NCI-H1436 treated with DMSO at 0.1 percent for 48 hours (cell line): Measurements from ENCODE around the gene CLIC3.
"Not testable (repeated sequence)": the region's sequence is repeated elsewhere in the genome, so short reads cannot be mapped to it uniquely, and the experiment has no call there.

Experiments
- DNase-seq: peaks from one replicate; lab custom pipeline; 2025; lab: John Stamatoyannopoulos, UW

CLIC3 gene, protein sequence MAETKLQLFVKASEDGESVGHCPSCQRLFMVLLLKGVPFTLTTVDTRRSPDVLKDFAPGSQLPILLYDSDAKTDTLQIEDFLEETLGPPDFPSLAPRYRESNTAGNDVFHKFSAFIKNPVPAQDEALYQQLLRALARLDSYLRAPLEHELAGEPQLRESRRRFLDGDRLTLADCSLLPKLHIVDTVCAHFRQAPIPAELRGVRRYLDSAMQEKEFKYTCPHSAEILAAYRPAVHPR

DNA sequence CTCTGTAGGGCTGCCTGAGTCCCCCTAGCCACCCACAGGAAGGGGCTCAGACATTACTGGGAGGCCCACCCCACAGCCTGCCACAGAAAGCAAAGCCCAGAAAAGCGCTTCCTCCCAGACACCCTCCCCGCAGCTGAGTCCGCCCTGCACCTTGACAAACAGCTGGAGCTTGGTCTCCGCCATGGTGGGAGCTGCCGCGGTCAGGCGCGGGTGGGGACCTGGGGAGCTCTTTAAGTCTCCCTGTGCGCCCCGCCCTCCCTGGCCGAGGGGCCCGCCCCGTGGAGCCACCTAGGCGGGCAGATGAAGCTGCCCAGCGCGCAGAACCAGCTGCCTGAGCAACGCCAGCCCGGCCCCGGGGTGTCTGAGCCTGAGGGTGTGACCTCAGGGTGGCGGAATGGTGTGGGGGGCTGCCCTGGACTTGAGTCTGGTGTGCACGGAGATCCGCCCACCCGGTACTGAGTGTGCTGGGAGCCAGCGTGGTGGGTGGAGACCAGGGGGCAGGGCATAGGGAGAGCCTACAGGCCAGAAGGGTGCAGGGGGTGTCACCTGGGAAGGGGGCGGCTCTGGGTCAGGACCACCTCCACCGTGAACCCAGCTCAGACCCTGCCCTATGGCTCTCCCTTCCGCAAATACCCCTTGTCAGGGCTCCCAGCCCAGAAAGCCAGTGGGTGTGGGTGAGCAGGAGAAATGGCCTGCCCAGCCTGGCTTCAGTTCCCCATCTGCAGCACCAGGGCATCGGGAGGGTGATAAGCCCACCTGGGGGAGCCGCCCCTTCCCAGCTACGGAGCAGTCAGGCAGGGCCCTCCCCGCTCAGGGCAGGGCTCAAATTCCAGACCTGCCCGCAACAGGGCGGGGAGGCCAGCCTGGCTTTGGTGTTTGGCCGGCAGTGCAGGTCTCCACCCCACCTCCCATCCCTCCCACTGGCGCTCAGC lies at the start of gene CLIC3:
CLIC3 (minus strand) TSS at position 208 of the 932 bp plus-strand sequence; CDS start at position 183, 25 bp downstream.
- no peak for DNase-seq

GRCh38 chr9:137045294-137046087 lies 49.1 kb upstream of the CLIC3 start:
- no peak for DNase-seq

DNA sequence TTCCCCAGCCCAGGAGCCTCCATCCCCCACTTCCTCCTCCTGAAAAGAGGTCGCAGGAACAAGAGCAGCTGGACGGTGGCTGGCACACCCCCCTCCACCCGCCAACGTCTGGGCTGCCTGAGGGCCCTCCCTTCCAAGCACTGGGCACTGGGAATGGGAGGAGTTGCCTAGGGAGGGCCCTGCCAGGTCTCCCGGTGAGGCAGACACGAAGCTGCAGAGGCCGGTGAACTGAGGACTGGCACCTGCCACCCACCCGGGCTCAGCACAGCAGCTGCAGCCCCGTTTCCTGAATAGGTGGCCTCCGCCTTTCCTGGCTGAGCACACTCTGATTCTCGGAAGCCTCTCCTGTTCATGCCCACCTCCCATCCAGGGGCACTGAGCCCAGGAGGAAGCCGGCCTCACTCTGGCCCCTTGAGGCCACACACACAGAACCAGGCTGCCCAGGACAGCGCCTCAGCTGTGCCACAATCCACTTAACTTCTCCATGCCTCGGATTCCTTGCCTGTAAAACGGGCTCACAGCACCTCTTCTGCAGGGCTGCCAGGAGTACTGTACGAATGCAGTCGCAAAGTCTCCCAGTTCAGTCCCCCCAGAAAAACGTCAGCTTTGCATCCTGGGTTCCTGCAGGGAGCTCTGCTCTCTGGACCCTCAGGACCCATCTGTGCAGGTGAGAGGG lies 48.3 kb upstream of the CLIC3 start:
- no peak for DNase-seq

- DNase-seq: no peak
Measured at GRCh38 chr9:137044037-137044436, 47.7 kb upstream of the CLIC3 start.

DNA sequence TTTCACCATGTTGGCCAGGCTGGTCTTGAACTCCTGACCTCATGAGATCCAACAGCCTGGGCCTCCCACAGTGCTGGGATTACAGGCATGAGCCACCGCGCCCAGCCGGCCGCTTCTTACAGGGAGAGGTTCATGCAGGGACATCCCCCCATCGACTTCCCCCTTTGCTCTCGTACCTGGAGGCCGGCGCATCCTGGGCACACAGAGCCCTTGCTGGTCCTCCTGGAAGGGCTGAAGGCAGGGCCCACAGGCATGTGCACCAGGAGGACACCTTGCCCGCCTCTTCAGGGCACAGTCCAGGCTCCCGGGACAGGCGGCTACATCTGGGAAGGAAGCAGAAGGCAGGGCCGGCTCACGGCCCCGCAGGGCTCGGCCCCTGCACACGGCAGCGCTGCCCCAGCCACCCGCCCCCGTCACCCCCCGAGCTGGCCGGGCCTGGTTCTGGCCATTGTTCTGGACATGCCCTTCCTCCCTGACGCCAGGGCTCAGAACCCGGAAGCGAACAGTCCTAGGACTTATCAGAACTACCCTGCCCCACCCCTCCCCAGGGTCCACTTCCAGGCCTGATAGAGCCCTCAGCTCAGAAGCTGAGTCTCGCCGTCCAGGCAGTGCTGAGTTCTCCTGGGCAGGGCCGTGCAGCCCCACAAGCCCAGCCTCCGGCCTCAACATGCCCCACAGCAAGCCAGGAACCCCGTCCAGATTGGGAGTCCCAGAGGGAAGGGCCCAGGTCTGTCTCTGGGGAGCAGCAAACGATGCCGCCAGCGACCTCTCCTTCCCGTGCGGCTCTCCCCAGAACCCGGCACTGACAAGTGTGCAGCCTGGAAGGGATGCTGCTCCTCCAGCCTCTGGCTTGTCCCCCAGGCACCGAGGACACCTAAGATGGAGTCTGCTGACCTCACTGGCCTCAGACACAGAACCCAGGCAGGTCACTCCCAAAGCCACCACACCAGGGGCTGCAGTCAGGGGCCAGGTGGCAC lies 46.7 kb upstream of the CLIC3 start:
- DNase-seq: no peak

DNA sequence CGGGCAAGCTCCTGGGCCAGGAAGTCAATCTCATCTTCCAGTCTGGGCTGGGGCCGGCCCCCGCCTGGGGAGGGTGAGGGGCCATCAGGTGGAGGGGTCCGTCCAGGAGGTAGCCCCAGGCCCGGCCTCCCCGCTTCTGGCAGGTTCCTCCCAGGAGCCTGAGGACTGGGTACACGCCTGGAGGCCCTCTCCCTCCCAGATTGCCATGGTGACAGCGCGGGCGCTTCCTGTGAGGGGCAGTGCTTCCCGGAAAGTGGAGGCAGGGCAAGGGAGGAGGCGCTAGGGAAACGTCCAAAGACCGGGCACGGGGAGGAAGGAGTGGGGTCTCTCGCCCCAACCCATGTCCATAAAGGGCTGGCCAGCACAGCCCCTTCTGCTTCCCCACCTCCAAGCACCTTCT lies 44.8 kb upstream of the CLIC3 start:
- DNase-seq: no peak

DNA sequence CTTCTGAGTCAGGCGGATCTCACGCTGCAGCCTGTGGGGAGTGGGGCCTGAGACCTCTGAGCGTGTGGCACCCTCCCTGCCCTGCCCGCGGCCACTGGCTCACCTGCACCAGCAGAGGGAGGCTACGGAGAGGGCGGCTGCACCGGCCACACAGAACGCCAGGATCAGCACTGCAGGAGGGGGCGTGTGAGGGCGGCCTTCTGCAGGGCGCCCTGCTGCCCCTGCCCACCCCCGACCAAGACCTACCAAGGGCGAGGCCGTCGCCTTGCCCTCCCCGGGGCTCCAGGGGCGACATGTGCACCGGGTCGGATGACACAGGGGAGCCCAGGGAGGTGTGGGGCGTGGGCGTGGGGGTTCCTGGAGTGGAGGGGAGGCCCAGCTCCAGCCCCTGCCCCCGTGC lies 44.2 kb upstream of the CLIC3 start:
- no peak for DNase-seq

DNA sequence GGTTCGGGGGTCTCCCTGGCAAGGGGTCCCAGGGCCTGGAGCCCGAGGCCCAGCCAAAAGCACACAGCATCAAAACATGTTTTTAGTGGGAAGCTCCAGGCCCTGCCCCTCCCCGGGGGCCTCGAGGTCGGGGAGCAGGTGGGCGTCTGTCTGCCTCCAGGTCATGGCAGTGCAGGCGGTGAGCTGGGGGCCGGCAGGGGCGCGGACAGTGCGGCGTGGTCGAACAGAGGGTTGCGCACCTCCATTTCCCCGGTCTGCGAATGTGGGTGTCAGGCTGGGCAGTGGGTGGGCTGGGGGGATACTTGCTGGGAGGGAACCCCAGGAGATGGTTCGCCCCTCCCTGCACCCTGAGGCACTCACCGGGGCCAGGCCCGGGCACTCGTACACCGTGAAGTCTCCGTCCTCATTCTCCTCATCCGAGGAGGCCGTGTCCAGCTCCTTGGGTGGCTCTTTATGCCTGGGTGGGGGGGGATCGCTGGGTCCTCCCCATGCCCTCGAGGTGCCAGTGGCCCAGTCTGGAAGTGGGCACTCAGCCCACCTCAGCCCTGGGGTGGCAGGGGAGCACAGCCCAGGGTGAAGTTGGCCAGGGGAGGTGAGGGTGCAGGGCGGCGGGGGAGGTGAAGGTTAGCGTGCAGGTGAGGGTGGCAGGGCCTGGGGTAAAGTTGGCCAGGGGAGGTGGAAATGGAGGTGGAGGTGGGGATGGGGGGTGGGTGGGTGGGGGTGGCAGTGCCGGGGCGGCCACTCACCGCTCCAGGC lies 43.4 kb upstream of the CLIC3 start:
- DNase-seq: no peak

GRCh38 chr9:137038916-137039315 lies 42.5 kb upstream of the CLIC3 start:
- DNase-seq: no peak

DNA sequence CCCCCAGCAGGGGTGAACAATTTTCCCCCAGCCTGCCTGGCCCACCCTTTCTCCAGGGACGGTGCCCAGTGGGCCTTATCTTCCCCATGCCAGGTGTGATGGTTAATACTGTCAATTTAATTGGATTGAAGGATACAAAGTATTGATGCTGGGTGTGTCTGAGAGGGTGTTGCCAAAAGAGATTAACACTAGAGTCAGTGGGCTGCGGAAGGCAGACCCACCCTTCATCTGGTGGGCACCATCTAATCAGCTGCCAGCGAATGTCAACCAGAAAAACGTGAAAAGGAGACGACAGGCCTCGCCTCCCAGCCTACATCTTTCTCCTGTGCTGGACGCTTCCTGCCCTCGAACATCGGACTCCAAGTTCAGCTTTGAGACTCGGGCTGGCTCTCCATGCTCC lies 41.1 kb upstream of the CLIC3 start:
- no peak for DNase-seq

- no peak for DNase-seq
Measured at GRCh38 chr9:137037035-137037434, 40.7 kb upstream of the CLIC3 start.

- no peak for DNase-seq
Measured at GRCh38 chr9:137035937-137036336, 39.6 kb upstream of the CLIC3 start.

GRCh38 chr9:137035507-137035834 lies 39.1 kb upstream of the CLIC3 start:
- DNase-seq: no peak

DNA sequence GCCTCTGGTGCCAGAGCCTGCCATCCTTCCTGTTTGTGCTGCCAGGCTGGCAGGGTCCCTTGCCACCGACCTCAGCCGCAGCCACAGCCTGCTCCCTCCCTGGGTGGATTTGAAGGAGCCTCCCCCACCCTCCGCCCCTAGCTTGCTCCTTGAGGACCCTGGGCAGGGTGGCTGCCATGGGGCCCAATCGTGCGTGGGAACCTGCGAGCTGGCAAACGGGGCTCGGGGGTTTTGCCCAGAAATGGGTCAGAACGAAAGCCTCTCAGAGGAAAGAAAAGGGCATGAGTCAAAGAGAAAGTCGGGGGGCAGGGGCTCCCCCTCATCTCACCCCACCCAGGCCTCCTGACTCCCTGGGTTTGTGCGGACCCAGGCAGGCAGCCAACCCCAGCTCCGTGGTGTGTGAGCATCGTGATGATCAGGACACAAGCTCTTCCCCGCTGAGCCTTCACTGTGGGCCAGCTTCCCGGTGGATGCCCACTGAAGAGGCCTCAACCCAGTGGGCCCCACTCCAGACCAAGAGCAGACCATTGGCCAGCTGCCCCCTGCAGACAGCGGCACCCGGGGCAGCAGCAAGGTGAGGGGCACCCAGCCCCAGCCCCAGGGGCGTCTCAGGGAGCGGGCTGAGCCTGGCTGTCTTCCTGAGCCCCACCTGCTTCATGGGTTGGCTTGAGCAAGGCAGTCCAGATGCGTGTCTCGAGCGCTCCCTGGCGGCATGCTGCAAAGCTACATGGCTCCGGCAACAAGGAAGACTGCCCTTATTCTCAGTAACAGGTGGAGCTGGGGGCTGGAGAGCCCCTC lies 38.5 kb upstream of the CLIC3 start:
- no peak for DNase-seq

- DNase-seq: no peak
Measured at GRCh38 chr9:137034039-137034708, 37.8 kb upstream of the CLIC3 start.

DNA sequence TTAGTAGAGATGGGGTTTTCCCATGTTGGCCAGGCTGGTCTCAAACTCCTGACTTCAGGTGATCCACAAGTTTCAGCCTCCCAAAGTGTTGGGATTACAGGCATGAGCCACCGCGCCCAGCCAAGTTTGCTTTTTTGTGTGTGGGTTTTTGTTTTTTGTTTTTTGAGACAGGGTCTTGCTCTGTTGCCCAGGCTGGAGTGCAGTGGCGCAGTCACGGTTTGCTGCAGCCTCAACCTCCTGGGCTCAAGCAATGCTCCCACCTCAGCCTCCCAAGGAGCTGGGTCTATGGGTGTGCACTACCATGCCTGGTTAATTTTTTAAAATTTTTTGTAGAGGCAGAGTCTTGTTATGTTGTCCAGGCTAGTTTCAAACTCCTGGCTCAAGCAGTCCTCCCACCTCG lies 37.1 kb upstream of the CLIC3 start:
- DNase-seq: not testable (repeated sequence)

DNA sequence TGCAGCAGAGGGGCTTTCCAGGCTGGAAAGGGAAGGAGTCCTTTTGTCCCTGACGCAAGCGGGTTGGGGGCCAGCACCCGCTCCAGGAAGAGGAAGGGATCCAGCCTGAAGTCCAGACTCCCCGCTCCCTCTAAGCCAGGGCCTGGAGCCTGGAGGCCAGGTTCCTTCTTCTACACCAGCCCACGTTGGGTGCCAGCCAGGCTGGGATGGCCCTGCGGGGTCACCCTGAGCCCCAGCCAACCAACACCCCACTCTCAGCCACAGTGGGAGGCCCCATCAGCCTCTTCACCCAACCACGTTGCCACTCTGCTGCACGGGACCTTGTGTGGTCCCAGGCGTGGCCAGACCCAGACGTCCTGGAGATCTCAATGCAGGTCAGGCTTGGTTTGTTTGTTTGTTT lies 36.5 kb upstream of the CLIC3 start:
- no peak for DNase-seq

DNA sequence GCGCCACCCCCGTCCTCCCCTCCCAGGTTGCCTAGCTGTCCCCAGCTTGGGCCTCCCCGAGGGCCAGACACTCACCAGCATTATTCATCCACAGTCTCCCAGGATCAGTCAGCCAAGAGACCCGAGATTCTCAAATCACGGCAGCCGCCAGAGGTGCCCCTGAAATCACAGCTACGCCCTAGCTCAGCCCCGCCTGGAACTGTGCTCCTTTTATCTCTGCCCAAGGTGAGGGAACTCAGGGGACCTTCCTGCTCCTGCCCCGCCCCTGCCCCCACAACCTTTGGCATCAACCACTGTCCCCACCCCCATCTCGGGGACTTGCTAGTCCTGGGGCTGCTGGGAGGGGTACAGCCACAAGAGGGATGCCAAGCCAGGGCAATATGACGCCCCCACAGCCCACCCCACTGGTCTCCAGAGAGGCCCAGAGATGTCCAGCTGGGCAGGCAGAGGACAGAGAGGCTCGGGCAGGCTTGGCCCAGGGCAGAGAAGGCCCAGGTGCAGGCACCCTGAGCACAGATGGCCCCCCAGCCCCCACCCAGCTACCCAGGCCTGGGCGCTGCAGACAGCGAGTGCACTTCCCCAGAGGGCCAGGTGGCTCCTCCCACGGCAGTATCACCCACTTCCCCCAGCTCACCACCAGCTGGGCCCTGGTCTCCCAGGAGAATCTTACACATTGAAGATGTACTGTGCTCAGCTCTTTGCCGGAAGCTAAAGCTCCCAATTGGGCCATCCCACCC lies 35.7 kb upstream of the CLIC3 start, which contains the start of gene FUT7:
FUT7 (minus strand) TSS at position 185 of the 737 bp plus-strand sequence; CDS start at position 88, 97 bp downstream.
- DNase-seq: no peak
